ENCODE results near the gene TMEM135.

TMEM135 gene

DNA sequence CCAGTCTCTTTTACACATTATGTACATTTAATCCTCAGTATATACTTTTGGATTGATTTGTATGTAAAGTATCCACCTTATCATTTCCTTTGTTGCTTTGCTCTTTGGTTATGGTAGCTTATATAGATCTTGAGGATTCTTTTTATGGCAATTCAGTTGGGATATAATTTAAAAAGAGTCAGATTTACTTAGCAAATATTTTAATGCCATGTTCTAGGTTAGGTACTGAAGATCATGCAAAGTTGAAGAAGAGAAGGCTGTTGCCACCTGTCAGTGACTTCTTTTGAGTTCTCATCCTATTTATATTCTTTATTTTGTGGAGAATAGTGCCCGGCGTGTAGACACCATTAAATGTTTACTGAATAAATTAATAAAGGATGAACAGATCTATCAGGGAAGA is 279.7 kb downstream of the TMEM135 start:
- Histone ChIP-seq H2BK15ac (replicated peaks; ENCODE audit: low read depth) (no peak overlapping the region), H4K5ac (ENCODE audit: low read length) (no peak overlapping the region)

DNA sequence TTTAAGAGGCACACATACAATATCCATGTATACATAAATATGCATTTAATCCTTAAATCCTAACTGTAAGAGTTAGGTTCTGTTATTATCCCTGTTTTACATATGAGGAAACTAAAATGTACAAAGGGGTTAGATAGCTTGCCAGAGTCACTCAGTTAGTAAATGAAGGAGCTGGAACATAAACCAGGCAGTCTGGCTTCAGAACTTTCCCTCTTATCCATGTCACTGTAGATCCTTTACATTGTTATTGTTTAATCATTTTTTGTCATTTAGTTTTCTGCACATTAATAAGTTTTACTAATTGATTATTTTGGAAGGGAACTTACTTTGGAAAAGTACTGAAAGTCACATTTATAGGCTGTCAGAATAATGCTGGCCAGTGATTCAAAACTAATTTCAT is 282.4 kb downstream of the TMEM135 start:
- Histone ChIP-seq H3K4ac (ENCODE audit: low read depth, low read length) (no peak overlapping the region), H3K56ac (ENCODE audit: low read length) (no peak overlapping the region), H2BK120ac (ENCODE audit: low read depth, low read length) (no peak overlapping the region), H3K79me2 (ENCODE audit: control insufficient read depth, insufficient read depth, low read length) (no peaks in the 10 kb centered on the region), H3K27me3 (ENCODE audit: insufficient read depth, low read length, poor library complexity) (no peaks in the 10 kb centered on the region), H3K4me1 (ENCODE audit: control insufficient read depth, low read depth, low read length) (no peaks in the 10 kb centered on the region), H3K9ac (ENCODE audit: low read length) (no peak overlapping the region), H3K27ac (ENCODE audit: low read depth, low read length) (no peak overlapping the region), H3K79me1 (ENCODE audit: low read length) (no peaks in the 10 kb centered on the region), H3K4me3 (ENCODE audit: low read length) (no peak overlapping the region), H2BK15ac (replicated peaks; ENCODE audit: low read depth) (no peak overlapping the region), H2BK5ac (ENCODE audit: low read length) (no peak overlapping the region), H2AK5ac (ENCODE audit: low read length) (no peak overlapping the region), H3K18ac (ENCODE audit: low read length) (no peak overlapping the region), H4K5ac (ENCODE audit: low read length) (no peak overlapping the region), H4K8ac (ENCODE audit: low read depth, low read length) (no peak overlapping the region), H3K4me2 (ENCODE audit: low read length) (no peak overlapping the region), H3K23ac (ENCODE audit: low read length) (no peak overlapping the region), H3K36me3 (ENCODE audit: control insufficient read depth, insufficient read depth, low read length) (no peaks in the 10 kb centered on the region)
- no peak for DNase-seq

More for the DNA sequence above, 279.7 kb downstream of the TMEM135 start:
- no peaks in the 10 kb centered on the region for H3K79me2 ChIP-seq (ENCODE audit: control insufficient read depth, insufficient read depth, low read length)
- no peaks in the 10 kb centered on the region for H3K36me3 ChIP-seq (ENCODE audit: control insufficient read depth, insufficient read depth, low read length)
- H3K4me2 ChIP-seq (ENCODE audit: low read length) = no peak overlapping the region
- no CpG with 5 or more reads among the region's 2 CpGs for WGBS (ENCODE audit: extremely low coverage, insufficient coverage, low lambda C conversion rate)
- H3K4ac ChIP-seq (ENCODE audit: low read depth, low read length) = no peak overlapping the region
- H3K4me1 ChIP-seq (ENCODE audit: control insufficient read depth, low read depth, low read length) = no peaks in the 10 kb centered on the region
- H2BK5ac ChIP-seq (ENCODE audit: low read length) = no peak overlapping the region
- H4K8ac ChIP-seq (ENCODE audit: low read depth, low read length) = no peak overlapping the region
- H3K27me3 ChIP-seq (ENCODE audit: insufficient read depth, low read length, poor library complexity) = no peaks in the 10 kb centered on the region
- no peak overlapping the region for H3K4me3 ChIP-seq (ENCODE audit: low read length)
- no peak overlapping the region for H3K9ac ChIP-seq (ENCODE audit: low read length)
- H2BK120ac ChIP-seq (ENCODE audit: low read depth, low read length) = no peak overlapping the region
- no peak overlapping the region for H3K27ac ChIP-seq (ENCODE audit: low read depth, low read length)
- no peak overlapping the region for H3K56ac ChIP-seq (ENCODE audit: low read length)
- no peak overlapping the region for H2AK5ac ChIP-seq (ENCODE audit: low read length)
- no peak for DNase-seq
- H3K23ac ChIP-seq (ENCODE audit: low read length) = no peak overlapping the region
- H3K79me1 ChIP-seq (ENCODE audit: low read length) = no peaks in the 10 kb centered on the region
- H3K18ac ChIP-seq (ENCODE audit: low read length) = no peak overlapping the region

DNA sequence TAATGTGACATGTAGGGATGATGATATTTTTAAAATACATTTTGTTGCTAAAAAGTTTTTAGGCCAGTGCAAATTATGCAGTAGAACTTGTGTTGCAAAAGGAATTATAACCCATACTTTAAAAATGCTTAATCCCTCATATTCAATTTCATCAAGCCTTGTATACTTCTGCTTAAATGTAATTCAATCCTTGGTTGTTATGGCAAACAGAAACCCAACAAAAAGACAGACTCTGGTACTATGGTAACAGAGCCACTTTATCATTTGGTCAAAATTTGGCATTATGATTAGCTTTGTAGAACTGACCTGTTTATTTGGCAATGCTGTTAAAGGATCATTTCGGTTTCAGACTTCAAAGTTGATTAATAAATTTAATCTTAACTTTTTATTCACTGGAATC is 284.8 kb downstream of the TMEM135 start:
- Histone ChIP-seq H3K27ac (ENCODE audit: low read depth, low read length) (no peak overlapping the region), H3K4ac (ENCODE audit: low read depth, low read length) (no peak overlapping the region), H3K56ac (ENCODE audit: low read length) (no peak overlapping the region), H3K18ac (ENCODE audit: low read length) (no peak overlapping the region), H2BK5ac (ENCODE audit: low read length) (no peak overlapping the region), H3K79me1 (ENCODE audit: low read length) (no peaks in the 10 kb centered on the region), H2BK120ac (ENCODE audit: low read depth, low read length) (no peak overlapping the region), H2BK15ac (replicated peaks; ENCODE audit: low read depth) (no peak overlapping the region), H3K36me3 (ENCODE audit: control insufficient read depth, insufficient read depth, low read length) (no peaks in the 10 kb centered on the region), H3K23ac (ENCODE audit: low read length) (no peak overlapping the region), H3K9ac (ENCODE audit: low read length) (no peak overlapping the region), H4K5ac (ENCODE audit: low read length) (no peak overlapping the region), H3K27me3 (ENCODE audit: insufficient read depth, low read length, poor library complexity) (no peaks in the 10 kb centered on the region), H3K4me1 (ENCODE audit: control insufficient read depth, low read depth, low read length) (no peaks in the 10 kb centered on the region), H3K4me3 (ENCODE audit: low read length) (no peak overlapping the region), H4K8ac (ENCODE audit: low read depth, low read length) (no peak overlapping the region), H2AK5ac (ENCODE audit: low read length) (no peak overlapping the region), H3K4me2 (ENCODE audit: low read length) (no peak overlapping the region), H3K79me2 (ENCODE audit: control insufficient read depth, insufficient read depth, low read length) (no peaks in the 10 kb centered on the region)
- no CpG with 5 or more reads among the region's 1 CpG for WGBS (ENCODE audit: extremely low coverage, insufficient coverage, low lambda C conversion rate)
- DNase-seq = no peak

DNA sequence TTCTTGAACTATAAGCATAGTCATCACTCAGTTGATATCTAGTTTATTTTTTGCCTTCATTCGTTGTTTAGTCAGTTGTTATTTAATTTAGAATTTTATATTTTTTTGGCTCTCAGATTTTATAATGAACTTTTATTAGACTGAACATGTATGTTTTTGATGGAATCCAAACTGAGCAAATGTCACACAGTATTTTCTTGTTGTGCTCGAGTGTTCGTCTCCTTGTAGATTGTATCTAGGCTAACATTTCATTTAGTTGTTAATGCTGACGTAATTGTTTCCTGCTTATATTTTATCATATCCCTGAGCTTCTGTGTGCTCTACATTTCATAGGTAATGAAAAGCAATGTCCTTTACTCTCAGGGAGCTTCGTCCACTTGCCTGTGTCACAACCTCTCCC is 286.2 kb downstream of the TMEM135 start:
- no peaks in the 10 kb centered on the region for H3K36me3 ChIP-seq (ENCODE audit: control insufficient read depth, insufficient read depth, low read length)
- H3K23ac ChIP-seq (ENCODE audit: low read length) = no peak overlapping the region

DNA sequence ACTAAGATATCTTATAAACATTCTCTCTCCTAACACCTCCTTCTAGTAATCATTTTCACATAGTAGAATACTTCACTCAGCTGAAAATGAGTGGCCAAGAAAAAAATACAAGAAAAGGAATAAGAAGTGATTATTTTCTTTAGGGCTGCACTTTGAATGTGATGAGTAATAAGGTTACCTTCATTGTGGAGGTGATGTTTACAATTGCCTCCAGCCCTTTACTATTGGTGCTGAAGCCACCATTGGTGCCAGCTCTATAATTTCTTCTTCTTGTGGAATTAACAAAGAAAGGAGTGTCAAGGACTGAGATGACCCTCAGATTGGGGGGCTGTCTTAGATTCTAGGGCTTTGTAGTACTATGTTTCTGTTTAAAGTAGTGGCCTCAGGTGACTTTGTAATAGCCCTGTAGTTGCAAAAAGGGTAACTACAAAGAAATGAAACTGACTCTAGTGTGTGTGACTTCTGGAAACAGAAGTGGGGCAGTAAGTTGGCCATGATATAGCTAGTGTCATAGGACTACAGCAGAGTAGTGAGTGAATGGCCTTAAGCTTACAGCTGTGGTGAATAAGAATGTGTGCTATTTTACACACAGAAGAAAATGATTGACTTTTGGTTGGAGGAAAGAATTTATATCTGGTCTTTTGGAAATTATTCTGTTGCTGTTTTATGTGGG is 287.2 kb downstream of the TMEM135 start:
- Histone ChIP-seq H3K4me2 (ENCODE audit: low read length) (no peak overlapping the region), H3K4me1 (ENCODE audit: control insufficient read depth, low read depth, low read length) (no peaks in the 10 kb centered on the region), H4K8ac (ENCODE audit: low read depth, low read length) (no peak overlapping the region), H3K4me3 (ENCODE audit: low read length) (no peak overlapping the region), H3K4ac (ENCODE audit: low read depth, low read length) (no peak overlapping the region), H3K79me2 (ENCODE audit: control insufficient read depth, insufficient read depth, low read length) (no peaks in the 10 kb centered on the region), H3K56ac (ENCODE audit: low read length) (no peak overlapping the region), H2BK15ac (replicated peaks; ENCODE audit: low read depth) (no peak overlapping the region), H2BK5ac (ENCODE audit: low read length) (no peak overlapping the region), H3K23ac (ENCODE audit: low read length) (no peak overlapping the region), H3K27me3 (ENCODE audit: insufficient read depth, low read length, poor library complexity) (no peaks in the 10 kb centered on the region), H3K36me3 (ENCODE audit: control insufficient read depth, insufficient read depth, low read length) (no peaks in the 10 kb centered on the region), H3K27ac (ENCODE audit: low read depth, low read length) (no peak overlapping the region), H3K9ac (ENCODE audit: low read length) (no peak overlapping the region), H4K5ac (ENCODE audit: low read length) (no peak overlapping the region), H3K18ac (ENCODE audit: low read length) (no peak overlapping the region), H2AK5ac (ENCODE audit: low read length) (no peak overlapping the region), H3K79me1 (ENCODE audit: low read length) (no peaks in the 10 kb centered on the region), H2BK120ac (ENCODE audit: low read depth, low read length) (no peak overlapping the region)
- no peak for DNase-seq

More for the DNA sequence above, 286.2 kb downstream of the TMEM135 start:
- no peak overlapping the region for H2BK120ac ChIP-seq (ENCODE audit: low read depth, low read length)
- DNase-seq = no peak
- no peak overlapping the region for H4K5ac ChIP-seq (ENCODE audit: low read length)
- no peak overlapping the region for H3K4me2 ChIP-seq (ENCODE audit: low read length)
- no CpG with 5 or more reads among the region's 5 CpGs for WGBS (ENCODE audit: extremely low coverage, insufficient coverage, low lambda C conversion rate)
- no peaks in the 10 kb centered on the region for H3K79me2 ChIP-seq (ENCODE audit: control insufficient read depth, insufficient read depth, low read length)
- no peak overlapping the region for H3K56ac ChIP-seq (ENCODE audit: low read length)
- no peak overlapping the region for H4K8ac ChIP-seq (ENCODE audit: low read depth, low read length)
- no peaks in the 10 kb centered on the region for H3K79me1 ChIP-seq (ENCODE audit: low read length)
- no peak overlapping the region for H3K9ac ChIP-seq (ENCODE audit: low read length)
- H3K27me3 ChIP-seq (ENCODE audit: insufficient read depth, low read length, poor library complexity) = no peaks in the 10 kb centered on the region
- H3K4me3 ChIP-seq (ENCODE audit: low read length) = no peak overlapping the region
- H3K4ac ChIP-seq (ENCODE audit: low read depth, low read length) = no peak overlapping the region
- H3K4me1 ChIP-seq (ENCODE audit: control insufficient read depth, low read depth, low read length) = no peaks in the 10 kb centered on the region
- H3K18ac ChIP-seq (ENCODE audit: low read length) = no peak overlapping the region
- no peak overlapping the region for H2AK5ac ChIP-seq (ENCODE audit: low read length)
- no peak overlapping the region for H2BK15ac ChIP-seq (replicated peaks; ENCODE audit: low read depth)
- H2BK5ac ChIP-seq (ENCODE audit: low read length) = no peak overlapping the region
- no peak overlapping the region for H3K27ac ChIP-seq (ENCODE audit: low read depth, low read length)

DNA sequence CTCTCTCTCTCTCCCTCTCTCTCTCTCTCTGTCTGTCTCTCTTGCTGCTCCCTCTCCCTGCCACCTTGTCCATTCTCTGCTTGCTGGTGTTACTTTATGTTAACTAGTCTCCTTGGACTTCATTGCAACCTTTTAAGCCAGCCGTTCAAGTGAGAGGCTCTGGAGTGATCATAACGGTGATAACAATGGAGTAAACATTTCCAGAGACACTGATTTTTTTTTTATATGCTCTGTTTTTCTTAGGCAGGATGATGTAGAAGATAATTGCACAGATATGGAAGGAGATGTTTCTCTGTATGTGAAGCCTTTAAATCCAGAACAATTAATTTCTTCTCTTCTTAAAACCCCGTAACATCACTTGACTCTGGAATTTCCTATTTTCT is 287.7 kb downstream of the TMEM135 start:
- H3K56ac ChIP-seq (ENCODE audit: low read length) = no peak overlapping the region
- H2BK120ac ChIP-seq (ENCODE audit: low read depth, low read length) = no peak overlapping the region
- no peak overlapping the region for H3K27ac ChIP-seq (ENCODE audit: low read depth, low read length)
- H2BK15ac ChIP-seq (replicated peaks; ENCODE audit: low read depth) = no peak overlapping the region
- H3K18ac ChIP-seq (ENCODE audit: low read length) = no peak overlapping the region
- no peaks in the 10 kb centered on the region for H3K79me2 ChIP-seq (ENCODE audit: control insufficient read depth, insufficient read depth, low read length)
- H3K79me1 ChIP-seq (ENCODE audit: low read length) = no peaks in the 10 kb centered on the region
- no peak overlapping the region for H3K4me2 ChIP-seq (ENCODE audit: low read length)
- no peaks in the 10 kb centered on the region for H3K36me3 ChIP-seq (ENCODE audit: control insufficient read depth, insufficient read depth, low read length)
- no peaks in the 10 kb centered on the region for H3K27me3 ChIP-seq (ENCODE audit: insufficient read depth, low read length, poor library complexity)
- H3K23ac ChIP-seq (ENCODE audit: low read length) = no peak overlapping the region
- H2BK5ac ChIP-seq (ENCODE audit: low read length) = no peak overlapping the region
- no peak overlapping the region for H3K4me3 ChIP-seq (ENCODE audit: low read length)
- H4K5ac ChIP-seq (ENCODE audit: low read length) = no peak overlapping the region
- no peaks in the 10 kb centered on the region for H3K4me1 ChIP-seq (ENCODE audit: control insufficient read depth, low read depth, low read length)
- DNase-seq = peak; percentile 44
- H2AK5ac ChIP-seq (ENCODE audit: low read length) = no peak overlapping the region
- 100% methylated on average over 1 of the region's 3 CpGs for WGBS (ENCODE audit: extremely low coverage, insufficient coverage, low lambda C conversion rate)
- H4K8ac ChIP-seq (ENCODE audit: low read depth, low read length) = no peak overlapping the region
- no peak overlapping the region for H3K4ac ChIP-seq (ENCODE audit: low read depth, low read length)
- no peak overlapping the region for H3K9ac ChIP-seq (ENCODE audit: low read length)
